SK-N-SH treated with all-trans-retinoic acid at 6 μM for 48 hours (cell line): ENCODE results near the gene USP12.

Source experiments
- ATAC-seq: fragments of 200-7000 bp; cut with Tn5 transposase; 3 replicates; pipeline ENCODE4 v1.9.1; 2020; ENCODE audit warnings: mild to moderate bottlenecking, moderate library complexity
- ARNTL ChIP-seq: fragments of 450-650 bp; formaldehyde crosslinking; IDR thresholded peaks from 2 replicates; pipeline ENCODE4 v1.5.0; 2020; ENCODE audit warnings: low read depth, mild to moderate bottlenecking, moderate library complexity, borderline replicate concordance
- CSDC2 ChIP-seq: fragments of 250-450 bp; sonication (Bioruptor Pico); IDR thresholded peaks from 2 replicates; pipeline ENCODE4 v1.5.0; 2020; ENCODE audit warnings: mild to moderate bottlenecking, moderate library complexity
- ESRRG ChIP-seq: fragments of 250-450 bp; sonication (Bioruptor Pico); IDR thresholded peaks from 2 replicates; pipeline ENCODE4 v1.6.1; 2021; ENCODE audit warnings: mild to moderate bottlenecking
- GLIS3 ChIP-seq: fragments of 250-450 bp; sonication (Bioruptor Pico); IDR thresholded peaks from 2 replicates; pipeline ENCODE4 v1.5.0; 2020; ENCODE audit warnings: mild to moderate bottlenecking, moderate library complexity
- ISL1 ChIP-seq: fragments of 250-450 bp; sonication (Bioruptor Pico); IDR thresholded peaks from 2 replicates; pipeline ENCODE4 v2.1.2; 2022; ENCODE audit warnings: mild to moderate bottlenecking, moderate library complexity
- OSR1 ChIP-seq: fragments of 250-450 bp; sonication (Bioruptor Pico); IDR thresholded peaks from 2 replicates; pipeline ENCODE4 v1.8.0; 2022; ENCODE audit warnings: moderate library complexity, mild to moderate bottlenecking, inconsistent platforms
- PATZ1 ChIP-seq: fragments of 250-450 bp; sonication (Bioruptor Pico); IDR thresholded peaks from 2 replicates; pipeline ENCODE4 v1.8.0; 2020; ENCODE audit warnings: mild to moderate bottlenecking, moderate library complexity, borderline replicate concordance
- PPARA ChIP-seq: fragments of 250-450 bp; sonication (Bioruptor Pico); IDR thresholded peaks from 2 replicates; pipeline ENCODE4 v1.5.0; 2020; ENCODE audit warnings: mild to moderate bottlenecking, borderline replicate concordance
- SNAI2 ChIP-seq: fragments of 250-450 bp; sonication (Bioruptor Pico); IDR thresholded peaks from 2 replicates; pipeline ENCODE4 v1.5.0; 2020; ENCODE audit warnings: mild to moderate bottlenecking, moderate library complexity
- TOX ChIP-seq: fragments of 250-450 bp; sonication (Bioruptor Pico); IDR thresholded peaks from 2 replicates; pipeline ENCODE4 v1.8.0; 2021; ENCODE audit warnings: mild to moderate bottlenecking, moderate library complexity, borderline replicate concordance
- TSHZ2 ChIP-seq: fragments of 250-450 bp; sonication (Bioruptor Pico); IDR thresholded peaks from 2 replicates; pipeline ENCODE4 v1.5.0; 2020; ENCODE audit warnings: mild to moderate bottlenecking, moderate library complexity
- ZC3H10 ChIP-seq: fragments of 250-450 bp; sonication (Bioruptor Pico); IDR thresholded peaks from 2 replicates; pipeline ENCODE4 v1.5.1; 2021; ENCODE audit warnings: mild to moderate bottlenecking, moderate library complexity
- ZFP3 ChIP-seq: fragments of 250-450 bp; sonication (Bioruptor Pico); IDR thresholded peaks from 2 replicates; pipeline ENCODE4 v1.5.0; 2020; ENCODE audit warnings: mild to moderate bottlenecking, moderate library complexity
- ZNF70 ChIP-seq: fragments of 450-650 bp; formaldehyde crosslinking; IDR thresholded peaks from 2 replicates; pipeline ENCODE4 v1.5.0; 2020; ENCODE audit warnings: mild to moderate bottlenecking, moderate library complexity
- ZNF8 ChIP-seq: fragments of 450-650 bp; formaldehyde crosslinking; IDR thresholded peaks from 2 replicates; pipeline ENCODE4 v1.5.0; 2020; ENCODE audit warnings: mild to moderate bottlenecking, moderate library complexity
- TF ChIP-seq, protein P1 (sequence below): fragments of 250-450 bp; sonication (Bioruptor Pico); IDR thresholded peaks from 2 replicates; pipeline ENCODE4 v1.5.1; 2021; ENCODE audit warnings: mild to moderate bottlenecking, moderate library complexity
- TF ChIP-seq, protein P2 (sequence below): fragments of 250-450 bp; sonication (Bioruptor Pico); IDR thresholded peaks from 2 replicates; pipeline ENCODE4 v1.8.0; 2021; ENCODE audit warnings: low read depth, mild to moderate bottlenecking, moderate library complexity, borderline replicate concordance

The USP12 gene

DNA sequence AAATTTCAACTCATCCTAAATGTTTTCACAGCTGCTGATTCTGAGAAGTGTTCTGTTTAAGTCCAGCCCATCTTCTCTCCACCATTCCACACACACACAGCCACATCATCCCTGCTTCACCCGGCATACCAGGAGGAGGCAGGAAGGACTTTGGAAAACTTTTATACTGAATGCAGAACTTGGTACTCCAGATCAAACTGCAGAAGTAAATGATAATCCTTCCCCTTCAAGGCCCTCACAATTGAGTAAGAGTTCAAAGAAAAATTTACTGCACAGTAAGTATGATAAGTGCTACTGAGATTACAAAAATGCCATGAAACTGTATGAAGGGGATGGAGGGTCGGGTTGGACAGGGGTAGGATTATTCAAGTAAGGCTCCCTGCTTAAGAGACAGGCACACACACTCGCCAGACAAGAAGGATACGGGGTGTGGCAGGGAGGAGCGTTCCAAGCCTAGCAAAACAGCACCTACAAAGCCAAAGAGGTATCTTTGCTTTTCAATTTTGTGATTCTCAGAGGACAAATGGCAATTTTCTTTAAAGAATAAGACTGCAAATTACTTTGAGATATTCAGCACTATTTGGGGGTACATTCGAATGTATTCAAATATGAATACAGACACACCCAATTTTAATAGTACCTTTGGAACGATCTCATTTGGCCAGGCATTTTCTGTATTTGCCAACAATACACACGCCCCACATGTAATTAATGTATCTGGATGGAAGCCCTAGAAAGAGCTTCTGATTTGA is 2.5 kb downstream of the USP12 start:
- no peak for ATAC-seq
- TF ChIP-seq CSDC2 (no peak), TSHZ2 (CRISPR knock-in tag) (no peak), ZFP3 (CRISPR knock-in tag) (0 out of 2 replicates have a peak, but pooled peaks have one; percentile 35)
- TF ChIP-seq, protein P1, sequence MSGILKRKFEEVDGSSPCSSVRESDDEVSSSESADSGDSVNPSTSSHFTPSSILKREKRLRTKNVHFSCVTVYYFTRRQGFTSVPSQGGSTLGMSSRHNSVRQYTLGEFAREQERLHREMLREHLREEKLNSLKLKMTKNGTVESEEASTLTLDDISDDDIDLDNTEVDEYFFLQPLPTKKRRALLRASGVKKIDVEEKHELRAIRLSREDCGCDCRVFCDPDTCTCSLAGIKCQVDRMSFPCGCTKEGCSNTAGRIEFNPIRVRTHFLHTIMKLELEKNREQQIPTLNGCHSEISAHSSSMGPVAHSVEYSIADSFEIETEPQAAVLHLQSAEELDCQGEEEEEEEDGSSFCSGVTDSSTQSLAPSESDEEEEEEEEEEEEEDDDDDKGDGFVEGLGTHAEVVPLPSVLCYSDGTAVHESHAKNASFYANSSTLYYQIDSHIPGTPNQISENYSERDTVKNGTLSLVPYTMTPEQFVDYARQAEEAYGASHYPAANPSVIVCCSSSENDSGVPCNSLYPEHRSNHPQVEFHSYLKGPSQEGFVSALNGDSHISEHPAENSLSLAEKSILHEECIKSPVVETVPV = no peak

DNA sequence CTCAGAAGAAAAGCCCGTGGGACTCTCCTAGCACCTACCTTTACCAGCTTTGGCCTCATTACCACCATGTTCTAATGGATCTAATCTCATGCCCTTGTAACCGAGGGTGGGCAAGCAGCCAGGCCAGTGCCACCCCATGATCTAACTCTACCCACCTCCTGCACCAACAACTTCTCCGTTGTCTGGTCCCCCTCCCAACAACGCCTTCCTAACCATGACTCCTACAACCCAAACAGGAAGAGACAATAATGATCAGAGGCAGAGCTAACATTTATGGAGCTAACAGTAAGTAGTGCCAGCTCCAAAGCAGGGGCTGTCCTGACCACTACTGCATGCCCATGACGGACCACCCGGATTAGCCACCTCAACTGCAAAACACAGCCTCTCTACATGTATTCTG is 3.5 kb downstream of the USP12 start:
- no peak for ATAC-seq
- TF ChIP-seq PATZ1 (no peak), ZFP3 (CRISPR knock-in tag) (no peak), CSDC2 (no peak), PPARA (no peak), GLIS3 (no peak)
- TF ChIP-seq, protein P2, sequence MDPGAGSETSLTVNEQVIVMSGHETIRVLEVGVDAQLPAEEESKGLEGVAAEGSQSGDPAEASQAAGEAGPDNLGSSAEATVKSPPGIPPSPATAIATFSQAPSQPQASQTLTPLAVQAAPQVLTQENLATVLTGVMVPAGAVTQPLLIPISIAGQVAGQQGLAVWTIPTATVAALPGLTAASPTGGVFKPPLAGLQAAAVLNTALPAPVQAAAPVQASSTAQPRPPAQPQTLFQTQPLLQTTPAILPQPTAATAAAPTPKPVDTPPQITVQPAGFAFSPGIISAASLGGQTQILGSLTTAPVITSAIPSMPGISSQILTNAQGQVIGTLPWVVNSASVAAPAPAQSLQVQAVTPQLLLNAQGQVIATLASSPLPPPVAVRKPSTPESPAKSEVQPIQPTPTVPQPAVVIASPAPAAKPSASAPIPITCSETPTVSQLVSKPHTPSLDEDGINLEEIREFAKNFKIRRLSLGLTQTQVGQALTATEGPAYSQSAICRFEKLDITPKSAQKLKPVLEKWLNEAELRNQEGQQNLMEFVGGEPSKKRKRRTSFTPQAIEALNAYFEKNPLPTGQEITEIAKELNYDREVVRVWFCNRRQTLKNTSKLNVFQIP (CRISPR knock-in tag) = no peak
- TF ChIP-seq, protein P1 = no peak

- TF ChIP-seq ZFP3 (CRISPR knock-in tag) (no peak), ARNTL (CRISPR knock-in tag) (no peak), SNAI2 (no peak)
- no peak for ATAC-seq
Observed at GRCh38 chr13:27166313-27166712, 5.3 kb downstream of the USP12 start.

- ATAC-seq = no peak
- TF ChIP-seq ZNF70 (no peak), GLIS3 (no peak), ZFP3 (CRISPR knock-in tag) (no peak), OSR1 (CRISPR knock-in tag) (no peak), ZNF8 (CRISPR knock-in tag) (no peak), SNAI2 (no peak), TOX (CRISPR knock-in tag) (no peak), ZC3H10 (CRISPR knock-in tag) (no peak), ARNTL (CRISPR knock-in tag) (no peak), TSHZ2 (CRISPR knock-in tag) (no peak), ISL1 (CRISPR knock-in tag) (no peak), ESRRG (CRISPR knock-in tag) (no peak)
- TF ChIP-seq, protein P2 (CRISPR knock-in tag) = no peak
- TF ChIP-seq, protein P1 = no peak
Observed at GRCh38 chr13:27161980-27162379, 9.6 kb downstream of the USP12 start.
